ENCODE data around the gene WNT11.

The WNT11 gene

DNA sequence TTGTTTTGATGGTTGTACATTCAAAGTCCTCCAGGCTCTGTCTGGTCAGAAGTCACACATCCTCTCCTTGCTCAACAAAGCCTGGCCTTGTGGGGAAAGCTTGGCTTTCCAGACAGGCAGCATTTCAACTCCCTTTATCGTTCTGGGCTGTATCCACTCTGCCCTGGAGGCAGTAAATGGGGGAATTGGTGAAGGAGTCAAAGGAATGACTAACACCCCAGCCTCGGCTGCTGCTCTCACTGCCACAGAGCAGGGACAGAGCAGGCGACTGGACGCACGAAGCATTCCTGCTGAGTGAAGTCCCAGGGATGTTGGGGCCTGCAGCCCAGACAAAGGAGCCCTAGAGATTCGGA lies 52.8 kb downstream of the WNT11 start:
- DNase-seq (ENCODE audit: low spot score): peak; percentile 78

DNA sequence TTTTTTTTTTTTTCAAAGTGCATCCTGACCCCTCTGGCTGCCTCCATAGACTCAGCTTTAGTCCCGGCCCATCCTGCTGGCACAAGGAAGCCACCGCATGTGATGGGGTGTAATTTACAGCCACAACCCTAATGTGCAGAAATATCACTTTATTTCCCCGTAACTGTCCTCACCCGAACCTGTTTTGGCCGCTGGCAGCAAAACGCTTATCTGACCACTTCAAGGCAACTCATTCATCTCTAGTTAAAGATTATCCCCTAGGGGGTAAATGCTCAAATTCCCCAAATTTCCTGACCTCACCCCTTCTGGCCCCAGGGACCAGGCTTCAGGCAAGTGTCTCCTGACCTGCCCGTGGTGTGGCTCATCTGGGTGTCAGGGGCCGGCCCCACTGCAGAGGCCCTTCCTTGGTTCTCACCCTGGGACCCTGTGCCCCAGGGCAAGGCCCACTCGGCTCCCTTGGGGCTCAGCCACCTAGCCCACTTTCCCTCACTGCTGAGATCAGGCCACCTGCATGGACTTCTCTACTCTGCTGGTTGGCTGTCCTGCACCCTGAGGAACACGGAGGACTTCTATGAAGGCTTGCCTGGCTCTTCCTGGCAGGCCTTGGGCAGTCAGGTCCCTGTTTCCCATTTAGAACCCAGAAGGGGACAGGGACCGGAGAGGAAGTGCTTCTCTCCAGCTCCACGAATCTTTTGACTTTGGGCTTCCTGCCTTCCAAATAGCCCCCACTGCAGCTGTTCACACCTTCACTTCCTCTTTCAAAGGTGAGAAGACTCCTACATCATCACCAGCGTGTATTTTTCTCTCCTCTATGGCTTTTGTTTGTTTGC lies 53.3 kb downstream of the WNT11 start:
- DNase-seq (ENCODE audit: low spot score): no peak

DNA sequence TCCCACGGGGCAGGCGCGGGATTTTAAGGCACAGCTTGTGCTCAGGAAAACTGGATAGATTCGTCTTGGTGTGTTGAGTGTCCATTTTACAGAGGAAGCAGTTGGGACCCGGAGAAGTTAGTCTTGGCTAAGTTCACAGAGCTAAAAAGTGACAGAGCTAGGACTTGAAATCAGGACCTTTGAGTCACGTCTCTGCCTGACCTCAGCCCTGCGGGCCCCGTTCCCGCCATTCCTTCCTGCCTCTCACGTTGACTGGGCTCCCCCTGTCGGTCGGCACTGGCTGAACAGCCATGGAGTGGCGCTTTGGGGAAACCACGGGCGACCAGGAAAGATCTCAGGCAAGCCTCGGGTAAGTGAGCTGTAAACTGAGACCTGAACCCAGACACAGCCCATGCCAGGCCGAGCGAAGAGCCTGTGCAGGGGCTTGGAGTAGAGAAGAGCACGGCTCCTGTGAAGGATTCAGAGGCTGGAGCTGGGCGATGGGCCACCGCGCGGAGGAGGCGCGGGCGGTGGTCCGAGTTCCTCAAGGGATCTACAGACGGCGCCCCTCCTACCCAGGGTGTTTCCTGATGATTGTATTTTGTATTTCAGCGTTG lies 54.1 kb downstream of the WNT11 start:
- DNase-seq (ENCODE audit: low spot score): peak; percentile 91

DNA sequence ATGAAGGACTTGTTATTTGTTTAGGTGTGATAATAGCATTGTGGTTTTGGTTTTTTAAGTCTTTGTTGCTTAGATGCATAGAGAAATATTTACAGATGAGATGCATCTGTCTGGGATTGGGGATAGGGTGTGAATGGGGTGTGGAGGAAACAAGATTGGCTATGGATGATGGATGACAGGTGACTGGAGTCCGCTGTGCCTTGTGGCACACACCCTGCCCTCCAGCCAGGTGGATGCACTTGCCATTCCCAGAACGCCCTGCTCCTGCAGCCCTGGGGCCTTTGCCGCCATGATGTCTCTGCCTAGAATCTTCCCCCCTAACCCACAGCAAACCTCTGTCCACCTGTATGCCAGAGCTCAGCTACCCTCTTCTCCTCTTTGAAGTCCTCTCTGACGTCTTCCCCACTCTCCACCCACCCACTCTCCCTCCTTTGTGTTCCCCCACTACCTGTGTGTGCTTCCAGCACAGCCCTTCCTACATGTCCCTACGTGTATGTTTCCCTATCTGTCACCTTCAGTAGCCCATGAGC lies 54.7 kb downstream of the WNT11 start:
- no peak for DNase-seq (ENCODE audit: low spot score)

DNA sequence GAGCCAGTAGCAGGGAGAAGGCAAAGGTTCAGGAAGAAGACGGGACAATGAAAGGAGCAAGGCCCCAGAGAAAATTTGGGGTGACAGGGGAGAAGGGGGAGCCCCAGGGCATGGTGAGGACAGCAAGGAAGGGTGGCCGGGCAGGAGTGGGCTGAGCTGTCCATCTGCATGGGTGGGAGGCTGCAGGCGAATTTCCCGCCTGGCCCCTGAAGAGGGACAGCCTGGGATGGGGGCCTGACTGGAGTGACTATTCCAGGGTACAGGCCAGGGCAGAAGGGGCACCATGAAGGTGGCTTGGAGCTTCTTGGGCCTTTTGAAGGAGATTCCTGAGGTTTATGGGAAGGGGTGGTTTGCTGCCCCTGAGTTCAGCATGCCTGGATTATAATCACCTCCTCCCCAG lies 56.2 kb downstream of the WNT11 start:
- no peak for DNase-seq (ENCODE audit: low spot score)

DNA sequence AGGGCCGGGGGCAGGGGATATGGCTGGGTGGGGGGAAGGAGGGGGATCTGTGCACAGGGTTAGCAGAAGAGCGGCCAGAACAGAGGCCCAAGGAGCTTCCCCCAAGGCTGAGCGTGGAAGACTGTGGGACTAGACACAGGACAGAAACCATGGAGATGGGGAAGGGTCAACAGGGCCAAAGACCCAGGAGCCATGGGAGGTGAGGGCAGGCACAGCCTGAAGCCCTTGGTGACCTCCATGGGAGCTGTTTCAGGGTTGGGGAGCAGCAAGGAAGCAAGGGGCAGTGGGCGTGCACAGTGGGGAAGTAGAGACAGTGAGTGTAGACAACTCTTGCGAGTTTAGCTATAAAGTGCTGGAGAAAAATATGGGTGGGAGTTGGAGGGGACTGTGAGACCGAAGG lies 56.6 kb downstream of the WNT11 start:
- no peak for DNase-seq (ENCODE audit: low spot score)

DNA sequence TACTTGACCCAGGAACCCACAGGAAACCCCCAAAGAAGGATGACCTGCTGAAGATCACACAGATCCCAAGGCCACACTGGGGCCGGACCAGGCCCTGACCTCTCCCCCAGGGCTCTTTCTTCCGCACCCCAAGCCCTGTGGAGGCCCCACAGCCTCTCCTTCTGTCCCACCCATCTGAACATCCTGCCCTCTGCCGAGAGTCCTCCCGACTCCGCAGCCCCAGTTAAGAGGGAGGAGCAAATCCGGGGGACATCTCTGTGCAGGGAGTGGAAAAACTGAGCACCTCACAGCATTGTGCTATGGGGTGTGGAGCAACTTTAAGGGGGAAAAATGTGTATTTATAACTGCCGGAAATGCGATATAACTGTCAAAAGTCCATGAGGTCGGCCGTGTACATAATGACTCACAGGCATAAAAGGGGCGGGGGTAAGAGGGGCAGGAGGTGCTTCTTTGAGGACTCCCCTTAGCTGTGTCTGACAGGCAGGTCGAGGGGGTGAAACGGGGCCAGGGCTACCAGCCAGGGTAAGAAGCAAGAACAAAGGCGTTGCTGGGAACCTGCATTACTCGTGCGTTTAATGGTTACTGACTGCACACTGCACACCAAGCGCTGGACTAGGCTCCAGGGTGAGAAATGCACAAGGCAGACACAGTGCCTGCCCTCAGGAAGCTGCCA lies 57.2 kb downstream of the WNT11 start:
- no peak for DNase-seq (ENCODE audit: low spot score)

DNA sequence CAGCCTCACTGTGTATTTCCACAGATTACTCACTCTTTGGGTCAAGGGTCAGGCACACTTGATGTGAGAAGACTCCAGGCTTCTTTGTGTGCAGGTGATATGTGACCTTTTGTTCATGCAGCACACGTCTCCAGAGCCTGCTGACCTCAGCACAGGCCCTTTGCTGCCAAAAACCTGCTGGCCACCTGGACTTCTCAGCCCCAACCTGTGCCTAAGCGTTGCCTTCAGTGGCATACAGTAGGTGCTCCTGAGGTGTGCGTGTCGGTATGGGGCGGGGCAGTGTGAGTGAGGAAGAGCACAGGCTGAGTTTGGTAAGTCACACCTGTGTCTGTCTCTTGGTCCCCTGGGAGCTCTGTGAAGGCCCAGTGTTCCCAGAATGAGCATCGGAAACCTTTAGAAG lies 58.1 kb downstream of the WNT11 start:
- no peak for DNase-seq (ENCODE audit: low spot score)

DNA sequence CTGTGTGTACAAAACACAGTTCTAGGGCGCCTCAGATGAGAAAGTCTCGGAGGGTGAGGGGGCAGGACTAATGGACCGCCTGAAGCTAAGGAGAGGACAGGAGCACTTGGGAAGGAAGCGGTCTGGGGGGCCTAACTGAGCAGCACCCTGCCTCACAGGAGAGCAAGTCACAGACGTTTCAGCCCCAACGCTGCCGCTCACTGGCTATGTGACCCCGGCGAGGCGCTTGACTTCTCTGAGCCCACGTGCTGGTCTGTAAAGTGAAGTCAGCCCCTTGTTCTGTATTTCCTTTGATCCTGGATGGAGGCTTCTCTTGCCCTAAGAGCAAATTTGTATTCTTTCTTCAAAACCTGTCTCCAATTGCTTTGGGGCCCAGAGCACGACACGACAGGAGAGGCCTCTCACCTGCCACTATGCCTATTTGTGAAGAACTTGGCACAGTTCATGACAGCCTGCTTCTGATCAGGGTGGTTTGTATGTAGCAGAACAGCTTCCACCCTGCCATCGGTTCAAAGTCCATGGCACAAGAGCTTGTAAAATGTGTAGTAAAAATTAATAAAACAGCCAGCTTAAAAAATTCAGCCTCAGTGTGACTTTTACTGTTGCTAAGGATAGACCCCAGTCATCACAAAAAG lies 59.1 kb downstream of the WNT11 start:
- no peak for DNase-seq (ENCODE audit: low spot score)

DNA sequence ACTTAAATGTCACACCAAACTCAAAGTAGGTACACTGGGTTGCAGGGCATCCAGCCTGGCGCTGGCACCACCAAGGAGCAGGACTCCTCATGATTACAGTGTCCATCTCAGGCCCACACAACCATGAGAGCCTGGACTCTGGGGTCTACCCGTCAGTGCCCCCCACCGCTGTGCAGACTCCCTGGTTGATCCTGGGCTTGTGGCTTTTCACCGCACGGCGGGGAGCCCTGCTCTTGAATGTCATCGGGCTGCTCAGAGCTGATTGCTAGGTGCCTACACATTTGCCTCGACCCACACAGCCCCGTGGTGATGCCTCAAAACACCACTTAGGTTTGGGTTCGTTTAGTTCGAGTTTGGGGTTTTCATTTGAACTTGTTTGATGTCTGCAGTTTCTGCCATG lies 63.0 kb downstream of the WNT11 start:
- no peak for DNase-seq (ENCODE audit: low spot score)

DNA sequence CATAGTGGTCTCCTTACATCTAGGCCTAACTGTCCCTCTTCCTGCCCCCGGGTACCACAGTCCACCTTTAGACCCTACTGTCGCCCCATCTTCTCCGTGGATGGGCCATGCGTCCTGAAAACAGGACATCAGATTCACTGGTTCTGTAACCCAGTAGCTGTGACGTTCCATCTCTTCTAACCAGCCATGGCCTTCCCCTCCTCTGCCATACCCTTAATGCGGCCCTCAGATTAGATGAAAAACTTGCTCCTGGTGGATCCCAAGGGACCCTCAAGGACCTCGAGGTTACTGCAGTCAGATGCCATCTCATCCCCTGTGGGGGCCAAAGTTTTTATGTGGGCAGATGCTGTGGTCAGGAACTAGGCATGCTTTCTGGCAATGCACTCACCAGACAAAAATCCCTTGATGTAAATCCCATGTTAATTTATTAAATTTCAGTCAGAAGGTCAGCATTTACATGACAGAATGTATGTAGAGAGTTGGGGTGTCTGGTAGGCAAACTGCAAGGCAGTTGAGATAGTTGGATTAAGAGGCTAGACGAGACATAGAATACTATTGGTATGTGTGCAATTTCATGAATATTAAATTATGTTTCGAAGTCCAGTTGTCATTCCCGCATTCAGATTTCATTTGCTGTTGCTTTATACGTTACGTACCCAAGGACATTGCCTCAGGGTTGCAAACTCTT lies 64.3 kb downstream of the WNT11 start:
- no peak for DNase-seq (ENCODE audit: low spot score)

DNA sequence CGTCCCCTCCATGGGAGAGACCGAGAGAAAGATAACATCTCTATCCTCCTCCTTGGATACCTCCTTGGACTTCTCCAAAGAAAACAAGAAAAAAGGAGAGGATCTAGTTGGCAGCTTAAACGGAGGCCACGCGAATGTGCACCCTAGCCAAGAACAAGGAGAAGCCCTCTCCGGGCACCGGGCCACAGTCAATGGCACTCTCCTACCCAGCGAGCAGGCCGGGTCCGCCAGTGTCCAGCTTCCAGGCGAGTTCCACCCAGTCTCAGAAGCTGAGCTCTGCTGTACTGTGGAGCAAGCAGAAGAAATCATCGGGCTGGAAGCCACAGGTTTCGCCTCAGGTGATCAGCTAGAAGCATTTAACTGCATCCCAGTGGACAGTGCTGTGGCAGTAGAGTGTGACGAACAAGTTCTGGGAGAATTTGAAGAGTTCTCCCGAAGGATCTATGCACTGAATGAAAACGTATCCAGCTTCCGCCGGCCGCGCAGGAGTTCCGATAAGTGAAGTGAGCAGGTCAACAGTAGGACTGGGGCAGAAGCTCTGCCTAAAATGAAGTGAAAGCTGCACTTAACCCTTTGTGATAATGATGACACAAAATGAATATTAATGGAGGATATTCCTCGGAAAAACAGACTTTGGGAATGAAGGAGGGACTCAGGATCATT lies 65.3 kb downstream of the WNT11 start:
- no peak for DNase-seq (ENCODE audit: low spot score)

DNA sequence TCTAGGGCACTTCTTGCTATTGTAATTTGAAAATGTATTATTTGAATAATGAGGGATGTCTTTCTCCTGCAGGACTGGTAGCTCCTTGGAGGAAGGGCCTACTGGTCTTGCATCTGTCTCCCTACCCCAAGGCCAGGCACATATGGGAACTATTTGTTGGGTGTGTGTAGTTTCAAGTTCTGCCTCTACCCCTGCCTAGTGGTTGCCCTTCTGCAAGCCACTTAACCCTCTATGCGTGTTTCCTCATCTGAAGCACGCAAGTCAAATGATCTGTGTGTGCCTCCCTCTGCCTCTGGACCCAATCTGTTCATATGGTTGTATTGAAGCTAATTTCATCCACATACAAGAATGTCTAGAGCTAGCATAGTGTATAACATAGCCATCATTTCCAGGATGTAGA lies 67.0 kb downstream of the WNT11 start:
- no peak for DNase-seq (ENCODE audit: low spot score)

Data from GM03348 (cell line).